Measurements from ENCODE around the gene OSGIN1. TPM values are rescaled to one million over a fixed set of nuclear protein-coding genes. Genes with fewer than 3 reads are reported as not detected.

The OSGIN1 gene
- total RNA-seq, 1 experiment from 2014 or later = 1.7 TPM

GRCh38 chr16:83967838-83968305 is 14.8 kb downstream of the OSGIN1 start, which contains the start of gene NECAB2:
TSS of gene NECAB2 (plus strand) at chr16:83968244. CDS start at chr16:83968649, 405 bp downstream.
- TF ChIP-seq CTCF (IDR thresholded peaks at IDR 0.05) (peak; percentile 39), FOXJ3 (CRISPR knock-in tag; IDR thresholded peaks at IDR 0.05; ENCODE audit: borderline replicate concordance) (no peak)
- Mint-ChIP-seq H3K4me3 (peak within 1 kb of the TSS; percentile 75), H3K4me1 (peaks cover 7% of the 10 kb centered on the region), H3K36me3 (no peaks in the 10 kb centered on the region), H3K9me3 (no peaks in the 10 kb centered on the region), H3K27ac (no peak within 1 kb of the TSS), H3K27me3 (ENCODE audit: low read depth) (peaks cover 12% of the 10 kb centered on the region)
- DNase-seq (ENCODE audit: low spot score) = peak; percentile 53
- peak; percentile 25 for ATAC-seq
- ChIA-PET POLR2A (no interaction called here), CTCF (interaction anchor here (1.6 kb wide), 1 partner anchor 98 kb away, joined by 4 read pairs; no protein-coding TSS in a partner anchor)

GRCh38 chr16:83968306-83968851 is 15.3 kb downstream of the OSGIN1 start:
- H3K9me3 Mint-ChIP-seq = no peaks in the 10 kb centered on the region
- ChIA-PET CTCF (interaction anchor here (1.6 to 2.1 kb wide), 2 partner anchors 28 to 98 kb away, joined by 4 to 9 read pairs; no protein-coding TSS in a partner anchor), POLR2A (no interaction called here)
- peaks cover 7% of the 10 kb centered on the region for H3K4me1 Mint-ChIP-seq
- peaks cover 12% of the 10 kb centered on the region for H3K27me3 Mint-ChIP-seq (ENCODE audit: low read depth)
- DNase-seq (ENCODE audit: low spot score) = no peak
- peak; percentile 35 for ATAC-seq
- no peaks in the 10 kb centered on the region for H3K36me3 Mint-ChIP-seq
- TF ChIP-seq IRF1 (CRISPR knock-in tag; IDR thresholded peaks at IDR 0.05) = no peak
- no peak for TF ChIP-seq SMAD4 (CRISPR knock-in tag; IDR thresholded peaks at IDR 0.05)
- no peak for TF ChIP-seq FOXK1 (CRISPR knock-in tag; IDR thresholded peaks at IDR 0.05)
- TF ChIP-seq CREM (CRISPR knock-in tag; IDR thresholded peaks at IDR 0.05) = no peak
- TF ChIP-seq ZNF219 (CRISPR knock-in tag; IDR thresholded peaks at IDR 0.05; ENCODE audit: borderline replicate concordance) = no peak
- TF ChIP-seq ZMAT4 (CRISPR knock-in tag; IDR thresholded peaks at IDR 0.05) = no peak
- H3K4me3 Mint-ChIP-seq = peak overlapping the region; percentile 65; the same call in 1 of the 2 replicates
- no peak overlapping the region for H3K27ac Mint-ChIP-seq

- Mint-ChIP-seq H3K4me1 (peaks cover 7% of the 10 kb centered on the region), H3K4me3 (peak overlapping the region; percentile 75), H3K27me3 (ENCODE audit: low read depth) (peaks cover 12% of the 10 kb centered on the region), H3K36me3 (no peaks in the 10 kb centered on the region), H3K27ac (no peak overlapping the region), H3K9me3 (no peaks in the 10 kb centered on the region)
- POLR2A ChIA-PET = no interaction called here
- DNase-seq (ENCODE audit: low spot score) (no peak), ATAC-seq (peak; percentile 27; the same call in 1 of the 2 replicates)
- CTCF ChIA-PET = interaction anchor here (0.6 to 3.7 kb wide), 13 partner anchors 12 to 116 kb away, joined by 3 to 36 read pairs (median 5); partner anchors contain the start of genes OSGIN1 and SLC38A8
- no peak for TF ChIP-seq SOX15 (CRISPR knock-in tag; IDR thresholded peaks at IDR 0.05)
- TF ChIP-seq ZNF532 (CRISPR knock-in tag; IDR thresholded peaks at IDR 0.05; ENCODE audit: borderline replicate concordance) = no peak
- TF ChIP-seq ELF4 (CRISPR knock-in tag; IDR thresholded peaks at IDR 0.05; ENCODE audit: low read depth) = no peak
- no peak for TF ChIP-seq ATF2 (CRISPR knock-in tag; IDR thresholded peaks at IDR 0.05; ENCODE audit: borderline replicate concordance, low read depth)
- TF ChIP-seq ZNF416 (CRISPR knock-in tag; IDR thresholded peaks at IDR 0.05) = no peak
- TF ChIP-seq ZSCAN18 (CRISPR knock-in tag; IDR thresholded peaks at IDR 0.05) = no peak
- no peak for TF ChIP-seq HMGXB4 (CRISPR knock-in tag; IDR thresholded peaks at IDR 0.05)
Measured at GRCh38 chr16:83968891-83969649, 16.0 kb downstream of the OSGIN1 start.

All from WTC11 (cell line).